NB4 (cell line): Measurements from ENCODE around the gene TENT4B.

Experiments used
- DNase-seq: peaks from one replicate; pipeline ENCODE4 v3.0.0; 2010; ENCODE audit warnings: low read depth
- H3K4me3 ChIP-seq: one replicate; pipeline ENCODE4 v1.5.1; 2011; ENCODE audit warnings: mild to moderate bottlenecking, low read depth, low read length, moderate library complexity
- MYC ChIP-seq: IDR thresholded peaks from 2 replicates; pipeline ENCODE4 v1.6.1; 2011; ENCODE audit warnings: low read depth, low read length
- POLR2A ChIP-seq: IDR thresholded peaks from 2 replicates; pipeline ENCODE4 v1.6.1; 2011; ENCODE audit warnings: mild to moderate bottlenecking; ENCODE audit not compliant: insufficient read length; ENCODE audit errors: extremely low read depth
- TF ChIP-seq, protein P1 (sequence below): IDR thresholded peaks from 2 replicates; pipeline ENCODE4 v1.6.1; 2011; ENCODE audit warnings: low read depth, low read length
- TF ChIP-seq, protein P2 (sequence below): IDR thresholded peaks from one replicate; pipeline ENCODE4 v1.5.1; 2012; ENCODE audit warnings: low read depth, low read length

TENT4B gene

DNA sequence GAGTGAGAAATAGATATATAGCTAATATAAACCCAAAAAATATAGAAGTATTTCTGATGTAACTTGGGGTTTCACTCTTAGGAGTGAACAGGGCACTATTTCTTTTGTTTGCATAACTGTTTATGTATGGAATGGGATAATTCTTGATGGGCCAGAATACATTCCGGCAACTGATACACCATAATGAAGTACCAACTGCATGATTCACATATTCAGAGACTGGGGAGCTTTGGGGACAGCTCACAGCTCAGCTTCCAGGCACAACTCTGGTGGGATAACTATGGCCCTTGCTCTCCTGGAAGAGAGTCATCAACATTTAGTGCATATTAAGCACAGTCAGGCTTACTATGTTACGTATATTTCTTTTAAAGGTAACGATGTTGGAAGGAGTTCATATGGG, 71.2 kb downstream of the TENT4B start:
- TF ChIP-seq, protein P1, sequence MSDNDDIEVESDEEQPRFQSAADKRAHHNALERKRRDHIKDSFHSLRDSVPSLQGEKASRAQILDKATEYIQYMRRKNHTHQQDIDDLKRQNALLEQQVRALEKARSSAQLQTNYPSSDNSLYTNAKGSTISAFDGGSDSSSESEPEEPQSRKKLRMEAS: no peak
- TF ChIP-seq, protein P2, sequence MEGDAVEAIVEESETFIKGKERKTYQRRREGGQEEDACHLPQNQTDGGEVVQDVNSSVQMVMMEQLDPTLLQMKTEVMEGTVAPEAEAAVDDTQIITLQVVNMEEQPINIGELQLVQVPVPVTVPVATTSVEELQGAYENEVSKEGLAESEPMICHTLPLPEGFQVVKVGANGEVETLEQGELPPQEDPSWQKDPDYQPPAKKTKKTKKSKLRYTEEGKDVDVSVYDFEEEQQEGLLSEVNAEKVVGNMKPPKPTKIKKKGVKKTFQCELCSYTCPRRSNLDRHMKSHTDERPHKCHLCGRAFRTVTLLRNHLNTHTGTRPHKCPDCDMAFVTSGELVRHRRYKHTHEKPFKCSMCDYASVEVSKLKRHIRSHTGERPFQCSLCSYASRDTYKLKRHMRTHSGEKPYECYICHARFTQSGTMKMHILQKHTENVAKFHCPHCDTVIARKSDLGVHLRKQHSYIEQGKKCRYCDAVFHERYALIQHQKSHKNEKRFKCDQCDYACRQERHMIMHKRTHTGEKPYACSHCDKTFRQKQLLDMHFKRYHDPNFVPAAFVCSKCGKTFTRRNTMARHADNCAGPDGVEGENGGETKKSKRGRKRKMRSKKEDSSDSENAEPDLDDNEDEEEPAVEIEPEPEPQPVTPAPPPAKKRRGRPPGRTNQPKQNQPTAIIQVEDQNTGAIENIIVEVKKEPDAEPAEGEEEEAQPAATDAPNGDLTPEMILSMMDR: no peak
- TF ChIP-seq MYC (no peak), POLR2A (no peak)
- no peak for DNase-seq
- no peak overlapping the region for H3K4me3 ChIP-seq

DNA sequence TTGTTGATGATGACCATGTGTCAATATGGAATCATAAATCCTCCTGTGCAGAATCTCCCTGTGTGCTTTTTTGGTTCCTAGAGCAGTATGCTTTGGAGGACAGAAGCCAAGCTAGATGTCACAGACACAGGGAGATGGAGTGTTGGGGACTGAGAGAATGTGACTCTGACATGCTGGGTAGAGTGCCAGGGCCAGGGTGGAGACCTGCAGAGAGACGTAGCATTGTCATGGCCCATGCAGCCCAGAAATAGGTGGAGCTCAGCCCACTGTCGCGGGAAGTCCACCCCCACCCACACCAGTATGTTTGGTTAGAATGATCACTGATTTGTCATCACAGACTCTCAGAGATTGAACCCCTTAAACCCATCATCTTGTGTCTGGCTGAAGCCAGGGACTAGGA, 74.0 kb downstream of the TENT4B start:
- no peak overlapping the region for H3K4me3 ChIP-seq
- TF ChIP-seq, protein P2: no peak
- TF ChIP-seq, protein P1: no peak
- no peak for TF ChIP-seq POLR2A
- no peak for TF ChIP-seq MYC

DNA sequence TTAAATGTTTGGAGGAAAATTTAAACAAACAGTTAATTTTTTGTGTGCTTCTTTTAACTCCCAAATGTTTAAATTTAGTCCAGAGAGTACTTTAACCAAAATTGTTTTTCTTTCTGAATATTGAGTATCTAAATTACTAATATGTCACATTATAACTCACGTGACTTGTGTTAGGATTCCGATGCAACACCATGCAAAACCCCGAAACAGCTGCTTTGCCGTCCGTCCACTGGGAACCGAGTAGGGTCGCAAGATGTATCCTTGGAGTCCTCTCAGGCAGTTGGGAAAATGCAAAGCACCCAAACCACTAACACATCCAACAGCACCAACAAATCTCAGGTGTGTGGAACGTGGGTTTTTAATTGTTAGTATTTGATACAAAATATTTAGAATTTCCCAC, 74.6 kb downstream of the TENT4B start:
- TF ChIP-seq, protein P1: no peak
- TF ChIP-seq MYC: no peak
- no peak for TF ChIP-seq POLR2A
- TF ChIP-seq, protein P2: no peak
- no peak overlapping the region for H3K4me3 ChIP-seq
- DNase-seq: no peak

More for the DNA sequence above, 74.0 kb downstream of the TENT4B start:
- DNase-seq: no peak

DNA sequence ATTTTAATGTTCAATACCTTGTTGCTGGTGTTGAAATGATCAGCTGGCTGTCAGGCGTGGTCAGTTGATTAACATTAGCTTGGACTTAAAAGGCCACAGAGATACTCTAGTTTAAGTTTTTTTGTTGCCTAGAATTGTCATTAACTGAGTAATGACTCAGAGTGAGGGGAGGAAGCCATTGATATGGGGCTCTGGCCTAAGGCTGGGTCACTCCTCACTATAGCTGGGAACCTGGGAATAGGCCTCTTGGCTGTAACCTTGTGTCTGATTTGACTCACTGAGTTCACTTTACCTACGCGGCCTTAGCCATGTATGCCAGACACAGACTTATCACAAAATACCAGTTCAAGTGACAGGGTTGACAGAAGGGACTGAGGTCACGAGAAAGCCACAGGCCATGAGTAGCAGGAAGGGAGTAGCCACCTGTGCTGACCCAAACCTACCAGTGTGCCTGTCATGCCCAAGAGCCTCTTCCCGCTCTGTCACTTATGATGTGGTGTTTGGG, 75.3 kb downstream of the TENT4B start:
- TF ChIP-seq POLR2A: no peak
- TF ChIP-seq, protein P2: no peak
- TF ChIP-seq, protein P1: no peak
- TF ChIP-seq MYC: no peak
- no peak overlapping the region for H3K4me3 ChIP-seq
- no peak for DNase-seq

DNA sequence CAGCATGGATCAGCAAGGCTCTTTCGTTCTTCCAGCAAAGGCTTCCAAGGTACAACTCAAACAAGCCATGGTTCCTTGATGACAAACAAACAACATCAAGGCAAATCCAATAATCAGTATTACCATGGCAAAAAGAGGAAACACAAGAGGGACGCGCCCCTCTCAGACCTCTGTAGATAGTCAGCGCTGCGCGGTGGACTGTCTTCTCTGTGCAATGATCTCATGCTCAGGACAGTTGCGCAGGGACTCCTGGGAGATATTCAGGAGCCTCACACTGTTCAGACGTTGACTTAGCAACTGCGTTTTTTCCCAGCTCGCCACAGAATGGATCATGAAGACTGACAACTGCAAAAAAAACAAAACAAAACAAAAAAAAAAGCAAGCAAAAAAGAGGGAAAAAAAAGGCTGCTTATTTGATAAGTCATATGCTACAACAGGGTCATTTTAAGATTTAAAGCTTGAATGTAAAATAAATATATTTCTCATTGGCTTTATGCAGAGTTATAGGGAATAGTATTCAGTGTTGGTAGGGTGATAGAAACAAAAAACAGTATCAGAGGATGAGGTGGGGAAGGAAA, 76.1 kb downstream of the TENT4B start:
- no peak overlapping the region for H3K4me3 ChIP-seq
- TF ChIP-seq, protein P2: no peak
- TF ChIP-seq MYC (no peak), POLR2A (no peak)
- TF ChIP-seq, protein P1: no peak
- no peak for DNase-seq
